ENCODE results near the gene MSANTD1.

Gene MSANTD1

DNA sequence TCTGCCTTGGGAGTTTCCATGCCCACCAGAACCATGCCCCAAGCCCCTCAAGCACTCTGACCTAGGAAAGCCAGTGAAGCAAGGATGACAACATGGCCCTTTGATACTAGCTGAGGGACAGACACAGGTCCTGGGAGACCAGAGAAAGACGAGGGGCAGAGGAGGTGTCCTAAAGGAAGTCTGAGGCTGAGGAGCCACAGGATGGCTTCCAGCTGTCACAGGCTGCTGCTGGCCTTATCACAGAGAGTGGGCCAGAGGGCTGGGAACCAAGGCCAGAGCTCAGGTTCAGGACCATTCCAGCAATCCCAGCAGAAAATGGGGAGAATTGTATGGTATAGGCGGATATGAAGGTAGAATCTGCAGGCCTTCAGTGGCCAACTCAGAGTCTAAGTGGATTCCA, 31.7 kb upstream of the MSANTD1 start:
- DNase-seq (ENCODE audit: low spot score): no peak

DNA sequence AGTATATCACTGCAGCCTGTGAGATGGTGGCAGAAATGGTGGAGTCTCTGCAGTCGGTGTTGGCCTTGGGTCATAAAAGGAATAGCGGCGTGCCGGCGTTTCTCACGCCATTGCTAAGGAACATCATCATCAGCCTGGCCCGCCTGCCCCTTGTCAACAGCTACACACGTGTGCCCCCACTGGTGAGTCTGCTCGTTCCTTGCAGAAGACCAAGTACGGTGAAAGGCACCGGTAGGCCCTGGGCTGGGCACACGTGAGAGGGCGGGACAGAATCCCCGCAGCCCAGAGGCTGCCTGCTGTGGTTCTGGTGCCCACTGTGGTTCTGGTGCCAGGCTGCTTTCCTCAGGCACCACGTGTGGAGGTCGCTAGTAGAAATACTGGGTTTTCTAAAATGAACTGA, 31.2 kb upstream of the MSANTD1 start:
- DNase-seq (ENCODE audit: low spot score): no peak

- DNase-seq (ENCODE audit: low spot score): no peak
These were observed 29.9 kb upstream of the MSANTD1 start for GRCh38 chr4:3218824-3219760.

DNA sequence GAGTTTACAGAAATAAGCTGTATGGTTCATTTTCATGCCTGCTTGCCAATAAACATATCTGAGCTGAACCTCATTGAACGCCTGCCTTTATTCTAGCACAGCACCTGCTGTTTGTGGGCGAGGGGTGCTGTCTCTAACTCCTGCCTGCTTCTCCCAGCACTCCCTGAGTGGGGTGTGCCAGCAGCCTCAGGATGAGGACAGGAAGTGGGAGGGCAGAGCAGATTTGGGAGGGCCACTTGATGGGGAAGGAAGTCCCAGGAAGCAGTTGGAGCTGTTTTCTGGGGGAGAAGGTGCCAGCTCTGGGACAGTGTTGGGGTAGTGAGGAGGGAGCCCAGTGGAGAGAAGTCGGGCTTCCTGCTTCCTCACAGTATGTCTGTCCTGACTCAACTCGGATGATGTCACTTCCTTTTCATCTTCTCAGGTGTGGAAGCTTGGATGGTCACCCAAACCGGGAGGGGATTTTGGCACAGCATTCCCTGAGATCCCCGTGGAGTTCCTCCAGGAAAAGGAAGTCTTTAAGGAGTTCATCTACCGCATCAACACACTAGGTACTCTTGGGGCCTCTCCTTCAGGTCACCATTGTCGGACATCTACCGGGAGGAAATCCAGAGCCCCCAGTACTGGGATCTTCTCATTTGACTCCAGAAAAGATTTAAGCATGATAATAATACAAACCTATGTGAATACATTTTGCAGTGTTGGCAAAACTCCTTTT, 29.0 kb upstream of the MSANTD1 start:
- no peak for DNase-seq (ENCODE audit: low spot score)

DNA sequence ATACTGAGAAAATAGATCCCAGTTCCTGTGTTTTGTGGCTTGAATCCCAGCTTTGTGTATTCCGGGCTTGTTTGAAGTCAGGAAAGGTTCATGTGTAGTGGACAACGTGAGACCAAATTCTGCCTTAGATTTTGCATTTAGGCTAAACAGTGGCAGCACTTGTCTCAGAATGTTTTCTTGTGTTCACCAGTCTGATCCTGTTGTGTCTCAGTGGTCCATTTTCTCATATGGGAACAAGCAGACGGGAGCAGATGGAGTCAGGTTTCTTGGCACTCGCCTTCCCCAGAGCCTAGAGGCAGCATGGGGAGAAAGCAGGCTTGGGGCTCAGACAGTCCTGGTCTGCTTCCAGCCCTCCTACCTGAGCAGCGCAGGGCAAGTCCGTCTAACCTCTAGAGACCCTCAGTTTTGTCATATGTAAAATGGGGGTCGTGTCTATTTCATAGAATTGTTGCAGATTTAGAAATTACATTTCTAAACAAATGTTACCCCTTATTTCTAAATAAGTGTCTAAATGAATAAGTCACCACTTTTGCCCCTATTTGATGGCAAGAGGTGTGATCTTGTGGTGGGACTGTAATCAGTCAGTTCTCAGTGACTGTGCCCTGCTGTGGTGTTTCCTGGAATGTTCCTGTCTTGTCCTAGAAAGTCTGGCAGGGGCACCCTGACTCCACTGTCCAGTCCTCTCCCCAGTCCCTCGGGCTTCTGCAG, 28.3 kb upstream of the MSANTD1 start:
- DNase-seq (ENCODE audit: low spot score): no peak

- DNase-seq (ENCODE audit: low spot score): no peak
These were observed 27.8 kb upstream of the MSANTD1 start for GRCh38 chr4:3221184-3221494.

GRCh38 chr4:3221996-3222395, 27.0 kb upstream of the MSANTD1 start:
- no peak for DNase-seq (ENCODE audit: low spot score)

GRCh38 chr4:3223346-3223745, 25.6 kb upstream of the MSANTD1 start:
- DNase-seq (ENCODE audit: low spot score): no peak

DNA sequence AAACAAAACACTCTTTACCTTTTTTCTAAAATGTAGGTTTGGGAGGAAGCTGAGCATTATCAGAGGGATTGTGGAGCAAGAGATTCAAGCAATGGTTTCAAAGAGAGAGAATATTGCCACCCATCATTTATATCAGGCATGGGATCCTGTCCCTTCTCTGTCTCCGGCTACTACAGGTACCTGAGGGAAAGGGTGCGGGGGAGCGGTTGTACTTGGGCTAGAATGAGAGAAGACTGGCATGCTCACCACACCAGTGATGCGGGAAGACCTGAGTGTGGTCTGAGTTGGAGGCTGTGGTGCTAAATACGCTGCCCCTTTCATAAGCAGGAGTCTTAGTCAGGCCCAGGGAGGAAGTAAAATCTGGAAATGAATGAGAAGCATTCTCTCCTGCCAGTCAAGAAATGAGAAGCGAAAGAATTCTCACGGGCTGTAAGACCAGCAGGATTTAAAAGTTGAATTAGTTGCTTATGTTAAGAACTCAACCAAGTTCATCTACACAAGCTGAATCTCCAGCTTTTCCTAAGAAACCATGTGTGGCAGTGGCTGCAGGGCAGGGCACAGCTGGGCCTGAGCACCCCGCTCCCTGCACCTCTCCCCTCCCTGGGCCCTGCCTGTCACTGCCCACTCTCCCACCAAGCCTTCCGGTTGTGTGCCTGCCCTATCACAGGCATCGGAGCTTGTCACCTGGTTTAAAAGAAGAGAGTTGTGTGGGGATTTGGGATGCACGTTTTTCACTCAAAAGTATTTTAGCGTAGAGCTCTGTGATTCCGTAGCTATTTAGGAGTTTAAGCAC, 24.8 kb upstream of the MSANTD1 start:
- DNase-seq (ENCODE audit: low spot score): no peak

DNA sequence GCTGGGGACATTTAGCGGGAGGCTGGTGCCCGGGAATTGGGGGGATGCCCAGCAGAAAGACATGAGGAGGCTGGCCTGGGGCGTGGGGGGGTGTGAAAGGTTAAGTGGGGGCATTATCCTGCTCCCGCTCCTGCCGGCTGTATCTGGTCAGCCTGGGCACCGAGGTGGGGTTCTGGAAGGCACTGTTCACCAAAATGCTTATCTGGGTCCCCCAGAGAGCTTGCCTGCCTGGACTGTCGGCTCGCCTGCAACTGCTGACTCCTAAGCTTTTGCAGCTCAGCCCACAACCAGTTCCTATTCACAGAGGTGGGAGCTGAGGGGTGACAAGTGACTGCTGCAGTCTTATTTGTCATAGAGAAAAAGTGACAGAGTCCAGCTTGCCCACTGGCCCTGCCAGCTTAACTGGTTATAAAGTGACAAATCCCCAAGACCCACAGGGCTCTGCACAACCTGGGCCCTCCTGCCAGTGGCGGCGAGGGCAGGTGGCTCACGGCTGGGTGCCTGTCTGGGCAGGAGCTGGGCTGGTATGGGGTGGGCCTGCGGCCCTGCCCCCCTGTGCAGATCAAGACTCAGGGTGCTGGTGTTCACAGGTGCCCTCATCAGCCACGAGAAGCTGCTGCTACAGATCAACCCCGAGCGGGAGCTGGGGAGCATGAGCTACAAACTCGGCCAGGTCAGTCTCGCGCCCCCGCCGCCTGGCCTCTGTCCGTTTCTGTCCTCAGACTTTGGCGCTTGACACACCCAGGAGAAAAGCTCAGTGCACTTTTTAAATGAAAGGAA, 23.7 kb upstream of the MSANTD1 start:
- DNase-seq (ENCODE audit: low spot score): no peak

- DNase-seq (ENCODE audit: low spot score): no peak
These were observed 23.0 kb upstream of the MSANTD1 start for GRCh38 chr4:3225936-3226335.

- DNase-seq (ENCODE audit: low spot score): no peak
These were observed 22.5 kb upstream of the MSANTD1 start for GRCh38 chr4:3226467-3226866.

DNA sequence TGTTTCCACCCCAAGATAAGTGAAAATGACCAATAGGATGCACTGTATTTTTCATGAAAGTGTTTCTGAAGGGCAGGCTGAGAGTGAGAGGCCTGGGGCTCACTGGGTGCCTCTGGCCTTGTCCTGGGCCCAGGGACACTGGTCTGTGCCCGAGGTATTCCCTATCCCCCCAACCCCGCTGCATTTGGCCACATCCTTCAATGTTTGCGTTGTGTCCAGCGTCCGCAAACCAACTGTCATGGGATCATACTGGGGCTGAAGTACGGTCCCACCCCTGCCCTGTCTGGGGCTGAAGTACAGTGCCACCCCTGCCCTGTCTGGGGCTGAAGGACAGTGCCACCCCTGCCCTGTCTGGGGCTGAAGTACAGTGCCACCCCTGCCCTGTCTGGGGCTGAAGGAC, 22.0 kb upstream of the MSANTD1 start:
- no peak for DNase-seq (ENCODE audit: low spot score)

- no peak for DNase-seq (ENCODE audit: low spot score)
These were observed 20.9 kb upstream of the MSANTD1 start for GRCh38 chr4:3227878-3228675.

- DNase-seq (ENCODE audit: low spot score): no peak
These were observed 20.1 kb upstream of the MSANTD1 start for GRCh38 chr4:3228881-3229280.

DNA sequence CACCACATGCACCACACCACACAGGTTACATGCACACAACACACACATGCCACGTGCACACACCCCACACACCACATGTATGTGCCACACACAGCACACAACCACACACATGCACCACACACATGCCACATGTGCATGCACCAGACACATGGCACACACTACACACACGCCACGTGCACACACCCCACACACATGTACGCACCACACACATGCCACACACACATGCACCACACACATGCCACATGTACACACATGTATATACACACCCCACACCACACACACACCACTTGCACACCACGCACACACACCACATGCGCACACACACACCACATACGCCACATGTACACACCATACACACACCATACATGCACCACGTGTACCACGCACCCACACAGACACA, 19.6 kb upstream of the MSANTD1 start:
- DNase-seq (ENCODE audit: low spot score): no peak

- DNase-seq (ENCODE audit: low spot score): no peak
These were observed 19.0 kb upstream of the MSANTD1 start for GRCh38 chr4:3229964-3230363.

GRCh38 chr4:3231471-3231870, 17.5 kb upstream of the MSANTD1 start:
- no peak for DNase-seq (ENCODE audit: low spot score)

DNA sequence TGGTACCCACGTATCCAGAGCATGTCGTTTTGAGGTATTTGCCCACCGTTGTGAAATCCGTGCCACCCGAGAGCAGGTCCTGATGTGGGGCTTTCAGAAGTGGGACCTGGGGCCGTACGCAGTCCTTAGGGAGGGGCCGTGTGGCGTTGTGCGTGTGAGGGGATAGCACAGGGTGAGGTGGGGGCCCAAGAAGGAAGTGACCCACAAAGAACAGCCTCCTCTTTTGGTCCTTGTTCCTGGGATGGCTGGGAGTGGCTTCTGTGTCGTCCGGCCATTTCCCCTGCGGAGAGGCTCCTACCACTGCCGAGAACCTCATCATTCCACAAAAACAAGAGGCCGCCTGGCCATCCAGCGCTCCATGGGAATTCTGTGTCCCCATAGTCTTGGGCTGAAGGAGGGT, 17.0 kb upstream of the MSANTD1 start:
- DNase-seq (ENCODE audit: low spot score): no peak

- DNase-seq (ENCODE audit: low spot score): no peak
These were observed 16.1 kb upstream of the MSANTD1 start for GRCh38 chr4:3232871-3233271.
